K562 (cell line): ENCODE data around the gene RTF2. TPM values are rescaled to one million over a fixed set of nuclear protein-coding genes. Genes with fewer than 3 reads are reported as not detected.

Experiments used
- ATAC-seq: fragments of 200-7000 bp; cut with Tn5 transposase; 3 replicates; pipeline ENCODE4 v1.9.1; 2020; ENCODE audit warnings: moderate library complexity
- BruUV-seq: library from RNA; stranded (reverse); fragments of 400-500 nt; replicated peaks from 2 replicates; lab custom pipeline; 2021; lab: Mats Ljungman, UMichigan
- CTCF ChIA-PET: fragments of 300-600 bp; formaldehyde crosslinking; extraction: SDS; loops from one replicate; lab custom pipeline; 2021; ENCODE audit warnings: low intra/inter-chr PET ratio; lab: Yijun Ruan, JAX
- POLR2A ChIA-PET: fragments of 300-600, 350-650 bp; sonication (Branson Sonifier 250); formaldehyde crosslinking; extraction: SDS; loops from one replicate; lab custom pipeline; 2021; ENCODE audit warnings: antibody characterized with exemption, inconsistent platforms; lab: Yijun Ruan, JAX
- DNase-seq, 4 experiments: peaks; one replicate each; pipeline versions ENCODE4 v3.0.0 to v3.0.0-alpha.2; 2011 to 2018; ENCODE audit warnings: low spot score in 3 of 4, mixed read lengths in 3 of 4; ENCODE audit errors: extremely low read depth in 1 of 4
- FAIRE-seq: peaks from 2 replicates; lab custom pipeline; 2011; peaks lifted over from hg19 to GRCh38; lab: Jason Lieb, UNC
- H2AFZ ChIP-seq: 2 replicates; pipeline ENCODE4 v1.6.0; 2011; ENCODE audit warnings: low read depth, low read length, control low read depth, inconsistent platforms
- H3K27ac ChIP-seq: fragments of 200-600 bp; 3 replicates; pipeline ENCODE4 v1.8.0; 2011; ENCODE audit warnings: low read depth, mild to moderate bottlenecking, control low read depth, inconsistent platforms, low read length, moderate library complexity, mixed read lengths; ENCODE audit errors: extremely low read depth
- H3K27me3 ChIP-seq, 2 experiments: fragments of 300-600 bp in 1 of 2; 2 replicates in 1 of 2; 3 replicates in 1 of 2; pipeline versions ENCODE4 v1.6.0 to v1.8.0; 2011; ENCODE audit warnings: inconsistent platforms in 2 of 2, low read length in 2 of 2, mild to moderate bottlenecking in 1 of 2, mixed read lengths in 1 of 2, moderate library complexity in 1 of 2; ENCODE audit not compliant: control insufficient read depth in 2 of 2, insufficient read depth in 2 of 2
- H3K36me3 ChIP-seq: fragments of 300-600 bp; 3 replicates; pipeline ENCODE4 v1.8.0; 2011; ENCODE audit warnings: mild to moderate bottlenecking, low read length, inconsistent platforms; ENCODE audit not compliant: control insufficient read depth, insufficient read depth
- H3K4me1 ChIP-seq, 2 experiments: fragments of 200-600 bp in 1 of 2; replicated peaks in 1 of 2; 2 replicates in 1 of 2; 3 replicates in 1 of 2; pipeline versions ENCODE4 v1.5.1 to v1.8.0; 2011; ENCODE audit warnings: inconsistent platforms in 2 of 2, low read length in 2 of 2, mild to moderate bottlenecking in 1 of 2, mixed read lengths in 1 of 2, moderate library complexity in 1 of 2; ENCODE audit not compliant: control insufficient read depth in 2 of 2, insufficient read depth in 2 of 2
- H3K4me2 ChIP-seq: 2 replicates; pipeline ENCODE4 v1.6.1; 2011; ENCODE audit warnings: low read length, control low read depth, inconsistent platforms, mixed read lengths; ENCODE audit not compliant: insufficient read depth
- H3K4me3 ChIP-seq: fragments of 200-600 bp; sonication (generic), shearing (Covaris generic); 2 replicates; pipeline ENCODE4 v1.5.1; 2016; ENCODE audit warnings: control low read depth, inconsistent platforms
- H3K79me2 ChIP-seq: fragments of 200-600 bp; 3 replicates; pipeline ENCODE4 v1.8.0; 2011; ENCODE audit warnings: low read length, inconsistent platforms; ENCODE audit not compliant: control insufficient read depth, insufficient read depth
- H3K9ac ChIP-seq, 2 experiments: 2 replicates each; pipeline versions ENCODE4 v1.6.0 to v1.6.1; 2011; ENCODE audit warnings: low read depth in 2 of 2, low read length in 2 of 2, control low read depth in 1 of 2, inconsistent platforms in 1 of 2, mild to moderate bottlenecking in 1 of 2, mixed read lengths in 1 of 2; ENCODE audit not compliant: insufficient read depth in 1 of 2
- H3K9me1 ChIP-seq: one replicate; pipeline ENCODE4 v1.6.0; 2011; ENCODE audit warnings: inconsistent platforms, mild to moderate bottlenecking, low read length, moderate library complexity; ENCODE audit not compliant: control insufficient read depth, insufficient read depth
- H3K9me3 ChIP-seq: replicated peaks from 2 replicates; pipeline ENCODE4 v1.5.1; 2011; ENCODE audit warnings: low read depth, low read length, inconsistent platforms; ENCODE audit not compliant: control insufficient read depth, insufficient read depth
- H4K20me1 ChIP-seq: replicated peaks from 2 replicates; pipeline ENCODE4 v1.6.1; 2011; ENCODE audit warnings: low read length, inconsistent platforms, mixed read lengths; ENCODE audit not compliant: control insufficient read depth, insufficient read depth
- CREM ChIP-seq: IDR thresholded peaks from 2 replicates; pipeline ENCODE4 v1.6.1; 2014; ENCODE audit warnings: antibody characterized with exemption, low read depth
- ETV5 ChIP-seq: sonication (generic); formaldehyde crosslinking; IDR thresholded peaks from 2 replicates; pipeline ENCODE4 v1.4.0; 2020; ENCODE audit warnings: low read depth, mild to moderate bottlenecking, missing genetic modification reagents
- HNRNPUL1 ChIP-seq: fragments of 200-400 bp; formaldehyde crosslinking; IDR thresholded peaks from 2 replicates; pipeline ENCODE4 v1.6.1; 2017; ENCODE audit warnings: low read length
- RBM25 ChIP-seq: fragments of 200-400 bp; formaldehyde crosslinking; IDR thresholded peaks from 2 replicates; pipeline ENCODE4 v1.6.1; 2018; ENCODE audit warnings: low read length, low read depth, moderate library complexity; ENCODE audit not compliant: severe bottlenecking
- RNF219 ChIP-seq: fragments of 250-450 bp; sonication (Bioruptor Pico); IDR thresholded peaks from 2 replicates; pipeline ENCODE4 v1.5.0; 2022; ENCODE audit warnings: mild to moderate bottlenecking
- YY1 ChIP-seq, 3 experiments: IDR thresholded peaks; 2 replicates each; pipeline ENCODE4 v1.6.1; 2011; ENCODE audit warnings: low read length in 2 of 3, mild to moderate bottlenecking in 2 of 3, moderate library complexity in 2 of 3, borderline replicate concordance in 1 of 3, control low read depth in 1 of 3, low read depth in 1 of 3; ENCODE audit not compliant: insufficient read depth in 3 of 3, insufficient replicate concordance in 2 of 3, control insufficient read depth in 1 of 3, insufficient read length in 1 of 3; ENCODE audit errors: extremely low read depth in 1 of 3
- ZFP36 ChIP-seq: fragments of 150-350 bp; IDR thresholded peaks from 2 replicates; pipeline ENCODE4 v1.6.1; 2018; ENCODE audit warnings: low read length, low read depth; ENCODE audit not compliant: partially characterized antibody
- ZNF239 ChIP-seq: fragments of 250-450 bp; sonication (Bioruptor Pico); IDR thresholded peaks from 2 replicates; pipeline ENCODE4 v1.4.0; 2020; ENCODE audit warnings: mild to moderate bottlenecking
- ZNF253 ChIP-seq: fragments of 250-450 bp; sonication (Bioruptor Pico); conservative IDR thresholded peaks from 2 replicates; pipeline ENCODE4 v1.6.1; 2021; ENCODE audit warnings: mild to moderate bottlenecking
- ZNF583 ChIP-seq: fragments of 250-450 bp; sonication (Bioruptor Pico); IDR thresholded peaks from 2 replicates; pipeline ENCODE4 v1.4.0; 2020
- ZNF79 ChIP-seq: fragments of 250-450 bp; sonication (Bioruptor Pico); IDR thresholded peaks from 2 replicates; pipeline ENCODE4 v1.4.0; 2020; ENCODE audit warnings: low read depth, mild to moderate bottlenecking, moderate library complexity
- WGBS: fragments of 100-300 bp; shearing (Covaris generic); methylation state at CpG from one replicate; pipeline ENCODE4 v1.1.6; 2016; ENCODE audit warnings: low coverage, mixed read lengths; ENCODE audit not compliant: insufficient coverage; ENCODE audit errors: missing lambda C conversion rate; 5-methylcytosine and 5-hydroxymethylcytosine counted together
- in situ Hi-C: fragments of 300-500 bp; cut with MboI; formaldehyde crosslinking; loops from 4 replicates; pipeline ENCODE4 v1.15.0; 2018; ENCODE audit warnings: inconsistent platforms, mixed read lengths
- intact Hi-C: fragments of 100-400 bp; cut with micrococcal nuclease; formaldehyde crosslinking; loops from 2 replicates; pipeline ENCODE4 v1.14.2; 2022
- polyA plus RNA-seq, 8 experiments: library from polyadenylated mRNA; depleted of rRNA in 4 of 8; stranded (reverse) in 5 of 8; unstranded in 3 of 8; fragments of >200 nt; fragmentation: Nextera tagmentation in 2 of 8; fragmentation: Illumina TruSeq in 1 of 8; extraction: Ambion mirVana in 2 of 8; extraction: Trizol in 1 of 8; gene quantifications; 2 replicates each; pipeline versions ENCODE4 v1.2.1 to v1.2.3, GENCODE V29; 2011 to 2014; ENCODE audit warnings: inconsistent platforms in 1 of 8, missing spikeins in 1 of 8
- total RNA-seq, 7 experiments: library from RNA; depleted of rRNA in 6 of 7; stranded (reverse); fragments of >200 nt in 6 of 7; fragmentation: Illumina TruSeq in 2 of 7; extraction: Trizol in 2 of 7; gene quantifications; 2 replicates each; pipeline versions ENCODE4 v1.2.1 to v1.2.3, GENCODE V29; 2011 to 2021; ENCODE audit warnings: low replicate concordance in 1 of 7
- TF ChIP-seq, protein P1 (sequence below): fragments of 250-450 bp; sonication (Bioruptor Pico); IDR thresholded peaks from 2 replicates; pipeline ENCODE4 v1.4.0; 2020; ENCODE audit warnings: borderline replicate concordance

The RTF2 gene
- total and polyA plus RNA-seq, 9 of the 15 experiments (the other 6 are each of a cell fraction or from before 2014, with no cell fraction given): 67.0 to 177 (median 84.9) TPM

DNA sequence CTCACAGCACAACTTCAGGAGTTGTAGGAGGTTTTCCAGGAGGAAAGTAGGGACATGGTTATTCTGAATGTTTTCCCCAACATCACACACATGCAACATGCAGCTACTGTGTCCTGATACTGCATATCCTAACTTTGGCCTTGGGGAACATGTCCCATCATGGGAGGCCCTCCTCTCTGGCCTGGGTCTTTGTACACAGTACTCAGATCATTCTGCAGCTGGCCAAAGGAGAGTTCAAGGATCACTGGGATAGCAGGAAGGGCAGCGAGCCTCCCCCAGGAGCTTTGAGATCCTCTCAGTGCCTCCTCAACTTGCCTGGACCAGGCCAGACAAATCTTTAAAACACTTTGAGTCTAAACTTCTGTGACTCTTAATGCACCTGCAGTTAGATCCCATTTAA is 43.5 kb upstream of the RTF2 start:
- no TSS peak for BruUV-seq
- ChIA-PET CTCF (no interaction called here), POLR2A (interaction anchor here (0.7 to 6.8 kb wide), 4 partner anchors 9 to 30 kb away, joined by 3 to 72 read pairs (median 4); partner anchors contain the start of gene CASS4)
- ATAC-seq (no peak), DNase-seq (no peak), FAIRE-seq (no peak)
- Histone ChIP-seq H3K9ac (no peak overlapping the region), H3K79me2 (peaks cover 99% of the 10 kb centered on the region), H3K27ac (no peak overlapping the region; the same call in 2 of the 3 replicates), H4K20me1 (peaks cover 31% of the 10 kb centered on the region), H3K4me1 (peaks cover 35 to 81% of the 10 kb centered on the region in 2 experiments), H3K27me3 (no peaks in the 10 kb centered on the region), H3K4me2 (no peak overlapping the region; the same call in 1 of the 2 replicates), H3K4me3 (no peak overlapping the region), H3K9me3 (no peaks in the 10 kb centered on the region), H3K9me1 (no peaks in the 10 kb centered on the region), H3K36me3 (peaks cover 83% of the 10 kb centered on the region), H2AFZ (no peak overlapping the region)
- TF ChIP-seq ZNF239 (CRISPR knock-in tag): no peak
- intact Hi-C loops: no loop called here
- in situ Hi-C loops: no loop called here
- 100% methylated on average over 1 of the region's 1 CpG for WGBS

- ChIA-PET POLR2A (interaction anchor here (1.3 to 6.8 kb wide), 4 partner anchors 8 to 21 kb away, joined by 4 to 72 read pairs (median 8); partner anchors contain the start of gene CASS4), CTCF (no interaction called here)
- no peak overlapping the region for H2AFZ ChIP-seq
- peaks cover 35 to 75% of the 10 kb centered on the region in 2 experiments for H3K4me1 ChIP-seq
- in situ Hi-C loops (no loop called here), intact Hi-C loops (no loop called here)
- WGBS: 77% methylated on average over 9 of the region's 9 CpGs
- DNase-seq (no peak), ATAC-seq (no peak), FAIRE-seq (no peak)
- BruUV-seq: no TSS peak
- peaks cover 99% of the 10 kb centered on the region for H3K79me2 ChIP-seq
- H3K27ac ChIP-seq: peak overlapping the region; percentile 32; the same call in 1 of the 3 replicates
- H3K9ac ChIP-seq: no peak overlapping the region
- no peaks in the 10 kb centered on the region for H3K27me3 ChIP-seq
- H3K36me3 ChIP-seq: peaks cover 83% of the 10 kb centered on the region
- peak overlapping the region; percentile 29; the same call in 1 of the 2 replicates for H3K4me2 ChIP-seq
- no peaks in the 10 kb centered on the region for H3K9me3 ChIP-seq
- peaks cover 31% of the 10 kb centered on the region for H4K20me1 ChIP-seq
- H3K9me1 ChIP-seq: no peaks in the 10 kb centered on the region
- no peak overlapping the region for H3K4me3 ChIP-seq
- TF ChIP-seq ZNF253 (CRISPR knock-in tag) (no peak), ZFP36 (peak; percentile 65), YY1 (IDR thresholded peaks at IDR 0.05; ENCODE audit: borderline replicate concordance in 1 of 3, control insufficient read depth in 1 of 3, extremely low read depth in 1 of 3, insufficient read depth in 3 of 3, insufficient read length in 1 of 3, insufficient replicate concordance in 2 of 3, low read depth in 1 of 3, low read length in 2 of 3) (no peak), ZNF79 (no peak), HNRNPUL1 (no peak), CREM (no peak), RNF219 (CRISPR knock-in tag) (no peak), ETV5 (no peak), ZNF583 (no peak), RBM25 (peak; percentile 47)
- TF ChIP-seq, protein P1, sequence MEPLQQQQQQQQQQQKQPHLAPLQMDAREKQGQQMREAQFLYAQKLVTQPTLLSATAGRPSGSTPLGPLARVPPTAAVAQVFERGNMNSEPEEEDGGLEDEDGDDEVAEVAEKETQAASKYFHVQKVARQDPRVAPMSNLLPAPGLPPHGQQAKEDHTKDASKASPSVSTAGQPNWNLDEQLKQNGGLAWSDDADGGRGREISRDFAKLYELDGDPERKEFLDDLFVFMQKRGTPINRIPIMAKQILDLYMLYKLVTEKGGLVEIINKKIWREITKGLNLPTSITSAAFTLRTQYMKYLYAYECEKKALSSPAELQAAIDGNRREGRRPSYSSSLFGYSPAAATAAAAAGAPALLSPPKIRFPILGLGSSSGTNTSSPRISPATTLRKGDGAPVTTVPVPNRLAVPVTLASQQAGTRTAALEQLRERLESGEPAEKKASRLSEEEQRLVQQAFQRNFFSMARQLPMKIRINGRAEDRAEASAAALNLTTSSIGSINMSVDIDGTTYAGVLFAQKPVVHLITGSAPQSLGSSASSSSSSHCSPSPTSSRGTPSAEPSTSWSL: no peak
Measured at GRCh38 chr20:56426026-56426425, 42.4 kb upstream of the RTF2 start.
